Renal pelvis (tissue), 4 donors: ENCODE measurements around the gene SH3D19. TPM values are rescaled to one million over a fixed set of nuclear protein-coding genes. Genes with fewer than 3 reads are reported as not detected.
A peak's percentile ranks its signal among the peaks of the same experiment; 100 is the strongest.
"Not testable (repeated sequence)": the region's sequence is repeated elsewhere in the genome, so short reads cannot be mapped to it uniquely, and the experiment has no call there.

ENCODE experiments used
- DNase-seq: peaks from one replicate; pipeline ENCODE4 v3.0.0-alpha.2; 2013
- polyA plus RNA-seq, 3 donors: library from polyadenylated mRNA; unstranded; fragments of 120-200 nt; gene quantifications; one replicate each; pipeline ENCODE4 v1.2.1, GENCODE V29; 2013; ENCODE audit not compliant: insufficient read length in 3 of 3

Gene SH3D19
- polyA plus RNA-seq, 3 donors, result 24.7 to 31.4 (median 27.6) TPM

DNA sequence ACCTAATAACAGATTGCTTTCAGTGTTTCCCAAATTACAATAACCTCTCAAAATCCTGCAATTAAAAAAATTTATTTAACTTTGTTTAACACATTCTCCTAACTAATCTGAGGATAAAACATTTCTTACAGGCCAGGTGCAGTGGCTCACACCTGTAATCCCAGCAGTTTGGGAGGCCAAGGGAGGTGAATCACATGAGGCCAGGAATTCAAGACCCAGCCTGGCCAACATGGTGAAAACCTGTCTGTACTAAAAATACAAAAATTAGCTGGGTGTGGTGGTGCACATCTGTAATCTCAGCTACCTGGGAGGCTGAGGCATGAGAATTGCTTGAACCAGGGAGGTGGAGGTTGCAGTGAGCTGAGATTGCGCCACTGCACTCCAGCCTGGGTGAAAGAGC lies 90.0 kb downstream of the SH3D19 start:
- not testable (repeated sequence) for DNase-seq

DNA sequence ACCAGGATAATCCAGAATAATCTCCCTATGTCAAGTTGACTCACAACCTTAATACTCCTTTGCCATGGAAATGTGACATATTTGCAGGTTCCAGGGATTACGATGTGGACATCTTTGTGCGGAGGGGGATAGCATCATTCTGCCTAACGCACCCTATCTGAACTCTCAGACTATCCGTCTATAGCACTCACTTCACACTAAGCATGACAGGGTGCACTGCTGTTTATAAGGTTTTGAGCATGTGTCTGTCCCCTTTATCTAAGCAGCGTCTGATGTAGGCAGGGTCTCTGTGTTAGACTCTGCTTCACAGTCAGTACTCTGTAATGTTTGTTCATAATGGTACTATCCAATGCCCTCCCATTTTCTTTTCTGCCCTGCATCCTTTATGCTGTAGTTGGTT lies 91.8 kb downstream of the SH3D19 start:
- no peak for DNase-seq

DNA sequence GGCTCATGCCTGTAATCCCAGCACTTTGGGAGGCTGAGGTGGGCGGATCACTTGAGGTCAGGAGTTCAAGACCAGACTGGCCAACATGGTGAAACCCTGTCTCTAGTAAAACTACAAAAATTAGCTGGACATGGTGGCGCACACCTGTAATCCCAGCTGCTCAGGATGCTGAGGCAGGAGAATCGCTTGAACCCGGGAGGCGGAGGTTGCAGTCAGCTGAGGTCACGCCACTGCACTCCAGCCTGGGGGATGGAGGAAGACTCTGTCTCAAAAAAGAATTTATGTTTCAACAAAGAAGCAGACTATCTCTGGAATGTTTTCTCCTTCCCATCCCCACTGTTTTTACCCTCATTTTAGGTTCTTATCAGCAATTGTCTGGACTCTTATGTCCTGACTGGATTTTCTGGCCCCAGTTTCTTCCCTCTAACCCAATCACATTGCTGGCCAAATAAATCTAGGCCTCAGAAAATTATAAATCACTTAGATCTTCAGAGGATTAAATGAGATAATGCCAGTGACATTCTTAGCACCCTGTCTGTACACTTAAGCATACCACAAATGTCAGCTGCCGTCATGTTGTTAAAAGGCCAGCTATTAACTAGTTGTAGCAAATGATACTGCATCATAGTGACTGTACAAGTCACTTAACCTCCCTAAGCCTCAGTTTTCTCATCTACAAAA lies 93.3 kb downstream of the SH3D19 start:
- DNase-seq, result no peak

DNA sequence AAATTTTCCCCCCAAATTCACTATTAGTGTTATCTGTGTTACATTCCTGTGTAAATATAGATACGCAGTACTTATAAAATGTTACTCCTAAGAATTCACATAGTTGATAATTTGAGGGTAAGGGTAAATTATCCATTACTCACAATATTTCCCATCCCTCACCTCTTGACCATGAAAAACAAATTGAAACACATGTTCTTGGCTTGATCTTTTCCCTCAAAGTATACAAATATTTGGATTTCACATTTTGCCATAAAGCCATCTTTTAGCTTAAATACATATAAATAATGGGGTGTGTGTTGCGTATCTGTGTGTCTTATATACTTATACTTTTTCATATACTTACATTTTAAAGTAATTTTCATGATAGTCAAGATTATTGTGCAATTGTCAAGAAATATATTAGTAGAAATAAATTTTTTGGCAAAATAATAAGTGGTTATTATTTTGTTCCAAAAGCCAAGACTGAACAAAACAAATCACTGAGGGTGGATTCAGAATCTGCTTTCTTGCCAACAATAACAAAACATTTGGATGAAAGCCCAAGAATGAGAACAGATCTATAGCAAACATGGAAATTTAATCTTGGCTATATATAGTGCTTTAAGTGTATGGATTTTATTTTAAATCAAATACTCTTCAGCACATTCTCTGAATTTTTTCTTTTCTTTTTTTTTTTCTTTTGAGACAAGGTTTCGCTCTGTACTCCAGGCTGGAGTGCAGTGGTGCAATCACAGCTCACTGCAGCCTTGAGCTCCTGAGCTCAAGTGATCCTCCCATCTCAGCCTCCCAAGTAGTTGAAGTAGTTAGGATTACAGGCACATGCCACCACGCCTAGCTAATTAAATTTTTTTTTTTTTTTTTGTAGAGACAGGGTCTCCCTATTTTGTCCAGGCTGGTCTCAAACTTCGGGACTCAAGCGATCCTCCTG lies 97.0 kb downstream of the SH3D19 start:
- DNase-seq, result peak; percentile 51

DNA sequence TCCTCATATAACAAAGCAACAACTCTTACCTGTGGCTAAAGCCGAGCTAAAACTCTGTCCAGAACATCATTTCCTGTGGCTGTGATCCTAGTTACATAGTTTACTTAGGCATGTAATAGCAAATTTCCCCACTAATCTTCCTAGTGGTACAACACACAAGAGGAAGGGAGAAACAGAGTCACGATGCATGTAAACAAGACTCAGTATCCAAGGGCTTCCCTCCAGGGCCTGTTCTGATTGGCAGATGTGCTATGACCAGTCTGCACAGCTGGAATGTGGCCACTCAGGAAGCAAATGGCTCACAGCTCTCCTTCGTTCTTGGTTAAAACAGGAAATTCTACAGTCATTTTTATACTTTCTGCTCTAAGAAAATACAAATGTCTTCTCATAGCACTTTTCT lies 97.7 kb downstream of the SH3D19 start:
- DNase-seq, result no peak

DNA sequence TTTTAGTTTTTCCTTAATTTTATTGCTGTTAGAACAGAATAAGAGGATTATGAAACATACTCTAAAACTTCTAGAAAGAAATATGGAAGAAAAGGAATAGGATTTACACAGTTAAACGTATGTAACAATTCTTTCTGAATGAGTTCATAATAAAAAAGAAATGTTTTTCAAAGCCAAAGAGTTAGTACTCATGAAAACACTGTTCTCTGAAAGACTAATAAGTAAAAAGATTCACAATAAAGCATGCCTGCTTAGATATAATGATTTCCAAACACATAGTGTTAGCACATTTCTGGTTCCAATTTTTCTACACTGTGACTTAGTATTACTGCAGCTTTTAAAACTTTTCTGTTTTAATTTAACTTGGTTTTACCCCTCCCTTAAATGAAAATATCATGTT lies 98.2 kb downstream of the SH3D19 start:
- DNase-seq, result no peak

DNA sequence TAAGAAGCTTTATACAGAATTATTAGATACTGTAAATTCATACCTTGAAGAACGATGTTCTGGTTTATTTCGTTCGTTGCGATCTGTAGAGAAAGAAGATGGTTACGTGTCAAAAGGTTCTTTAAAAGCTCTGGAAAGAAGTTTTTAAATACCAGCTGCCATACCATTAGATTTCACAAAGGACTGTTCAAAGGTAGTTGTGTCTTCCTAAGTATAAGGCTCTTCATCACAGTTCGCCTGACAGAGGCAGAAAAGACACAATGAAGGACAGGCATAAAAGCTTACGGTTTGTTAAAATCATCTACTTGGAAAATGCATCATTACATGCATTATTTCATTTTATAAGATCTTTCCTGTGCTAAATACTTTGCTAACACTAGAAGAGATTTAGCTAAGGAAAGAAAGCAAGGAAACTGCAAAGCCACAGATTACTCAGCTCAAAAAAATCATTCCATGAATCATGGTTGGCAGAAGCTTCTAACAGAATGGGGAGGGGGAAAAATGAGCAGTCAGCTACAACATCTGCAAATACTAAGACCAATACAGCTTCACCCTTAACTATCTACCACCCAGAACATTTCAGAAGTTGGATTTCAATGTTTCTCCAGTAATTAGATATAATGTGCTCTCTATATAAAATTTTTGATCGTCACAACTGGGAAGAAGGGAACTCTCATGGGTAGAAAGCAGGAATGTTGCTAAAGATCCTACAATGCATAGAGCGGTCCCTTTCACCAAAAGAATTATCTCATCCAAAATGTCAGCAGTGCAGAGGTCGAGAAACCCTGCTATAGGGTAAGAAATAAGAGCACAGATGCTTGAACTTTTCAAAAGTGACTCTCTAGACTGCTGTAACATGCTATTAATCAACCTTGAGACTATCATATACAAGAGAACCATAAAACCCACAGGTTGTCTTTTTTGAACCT lies 99.1 kb downstream of the SH3D19 start:
- DNase-seq, result peak; percentile 38

DNA sequence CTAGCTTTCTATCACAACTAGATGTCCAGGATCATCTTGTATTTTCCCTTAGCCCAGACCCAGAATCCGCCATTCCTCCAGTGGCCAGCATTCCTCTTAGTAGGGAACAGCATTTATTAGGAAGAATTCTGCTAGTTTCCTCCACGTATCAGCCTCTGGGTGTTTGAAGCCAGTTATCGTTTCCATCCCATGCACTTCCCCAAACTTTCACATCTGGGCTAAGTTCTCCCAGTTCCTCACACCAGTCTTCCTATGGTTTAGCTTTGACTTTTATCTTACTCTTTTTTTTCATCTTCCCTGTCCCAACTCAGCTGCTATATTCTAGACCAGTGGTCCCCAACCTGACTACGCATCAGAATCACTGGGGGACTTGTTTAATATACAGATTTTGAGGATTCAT lies 101.9 kb downstream of the SH3D19 start:
- DNase-seq, result no peak

DNA sequence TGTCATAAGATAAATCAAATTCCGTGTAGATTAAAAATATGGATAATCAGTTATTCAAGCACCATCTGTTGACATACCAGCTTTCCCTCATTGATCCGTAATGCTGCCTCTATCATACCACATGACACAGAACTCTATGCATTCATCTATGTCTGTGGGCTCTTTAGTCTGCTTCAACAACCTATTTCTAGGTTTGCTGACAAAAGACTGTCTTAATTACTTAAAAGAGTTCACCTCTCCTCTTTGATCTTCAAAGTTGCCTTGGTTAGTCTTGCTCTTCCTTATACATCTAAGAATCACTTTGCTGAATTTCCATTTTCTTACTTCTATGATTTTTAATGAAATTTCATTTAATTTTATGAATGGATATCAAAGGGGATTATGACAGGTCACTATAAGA lies 105.5 kb downstream of the SH3D19 start:
- DNase-seq, result no peak

DNA sequence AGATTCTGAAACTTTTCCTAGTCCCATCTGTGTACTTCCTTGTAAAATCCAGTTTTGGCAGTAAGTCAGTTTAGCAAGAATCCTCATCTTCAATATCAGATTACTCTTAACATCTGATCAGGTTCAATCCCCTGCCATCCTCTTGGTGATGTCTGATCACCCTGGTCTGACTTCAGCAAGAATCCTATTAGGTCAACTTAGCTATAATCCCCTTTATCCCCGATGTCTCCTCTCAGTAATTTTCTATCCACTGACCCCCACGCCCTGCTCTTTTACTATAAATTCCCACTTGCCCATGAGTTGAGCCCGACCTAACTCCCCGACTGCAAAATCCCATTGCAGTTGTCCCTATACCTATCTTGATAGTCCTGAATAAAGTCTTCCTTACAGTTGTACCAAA lies 106.3 kb downstream of the SH3D19 start:
- DNase-seq, result no peak

DNA sequence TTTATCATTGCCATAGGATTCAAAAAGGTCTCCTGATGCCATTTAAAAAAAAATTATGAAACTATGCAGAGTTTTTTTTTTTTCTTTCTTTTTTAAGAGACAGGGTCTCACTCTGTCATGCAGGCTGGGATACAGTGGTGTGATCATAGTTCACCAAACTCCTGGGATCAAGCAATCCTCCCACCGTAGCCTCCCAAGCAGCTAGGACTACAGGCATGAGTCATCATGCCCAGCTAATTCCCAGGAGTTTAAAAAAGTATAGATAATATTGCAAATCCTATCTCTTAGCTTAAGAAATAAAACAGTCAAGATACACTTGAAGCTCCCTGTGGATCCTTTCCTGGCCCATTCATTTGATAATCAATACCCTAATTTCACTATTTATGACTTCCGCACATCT lies 107.1 kb downstream of the SH3D19 start:
- DNase-seq, result no peak

DNA sequence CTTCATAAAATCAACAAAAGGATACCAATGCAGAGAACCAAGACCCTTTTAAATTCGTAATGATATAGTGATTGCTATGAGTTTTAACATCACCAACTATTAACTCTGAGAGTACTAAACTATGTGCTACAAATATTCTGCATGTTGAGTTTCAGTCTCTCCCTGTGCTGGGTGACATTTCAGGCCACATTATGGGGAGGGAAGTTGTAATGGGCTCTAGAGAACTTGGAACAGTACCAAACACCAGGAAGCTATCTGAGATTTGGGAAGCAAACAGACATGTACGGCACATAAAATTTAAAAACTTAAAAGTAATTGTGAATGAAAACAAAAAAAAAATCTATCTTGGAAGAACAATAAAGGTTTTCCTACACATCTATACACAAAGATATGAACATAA lies 108.1 kb downstream of the SH3D19 start:
- DNase-seq, result no peak

DNA sequence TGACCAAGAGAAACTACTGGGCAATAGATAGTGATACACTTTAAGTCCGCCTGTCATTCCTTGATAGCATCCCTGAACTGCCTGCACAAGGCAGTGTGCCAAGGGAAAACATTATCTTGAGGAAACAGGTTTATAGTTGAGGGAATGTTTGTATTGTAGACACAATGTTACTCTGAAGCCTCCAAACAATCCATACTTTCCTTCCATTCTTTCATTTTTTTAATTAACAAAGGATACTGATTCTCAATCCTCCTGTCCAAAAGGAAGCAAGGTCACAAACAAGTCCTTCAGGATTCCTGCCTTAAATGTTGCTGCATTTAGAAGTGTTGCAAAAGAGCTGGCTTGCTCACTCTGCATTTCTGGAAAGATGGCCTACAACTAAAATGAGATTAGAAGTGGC lies 110.1 kb downstream of the SH3D19 start:
- DNase-seq, result no peak

DNA sequence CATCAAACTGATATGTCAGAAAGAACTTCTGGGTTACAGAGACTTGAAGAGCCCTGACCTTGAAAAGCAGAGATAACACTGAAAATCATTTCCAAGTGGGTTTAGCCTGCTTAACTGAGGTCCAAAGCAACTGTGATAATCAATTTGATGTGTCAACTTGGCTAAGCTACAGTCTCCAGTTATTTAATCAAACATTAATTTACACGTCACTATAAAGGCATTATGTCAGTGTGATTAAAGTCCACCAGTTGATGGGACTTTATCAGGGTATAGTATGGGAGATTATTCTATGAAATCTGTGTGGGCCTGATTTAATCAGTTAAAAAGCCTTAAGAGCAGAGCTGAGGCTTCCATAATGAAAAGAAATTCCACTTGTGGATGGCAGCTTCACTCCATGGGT lies 117.5 kb downstream of the SH3D19 start:
- DNase-seq, result no peak

DNA sequence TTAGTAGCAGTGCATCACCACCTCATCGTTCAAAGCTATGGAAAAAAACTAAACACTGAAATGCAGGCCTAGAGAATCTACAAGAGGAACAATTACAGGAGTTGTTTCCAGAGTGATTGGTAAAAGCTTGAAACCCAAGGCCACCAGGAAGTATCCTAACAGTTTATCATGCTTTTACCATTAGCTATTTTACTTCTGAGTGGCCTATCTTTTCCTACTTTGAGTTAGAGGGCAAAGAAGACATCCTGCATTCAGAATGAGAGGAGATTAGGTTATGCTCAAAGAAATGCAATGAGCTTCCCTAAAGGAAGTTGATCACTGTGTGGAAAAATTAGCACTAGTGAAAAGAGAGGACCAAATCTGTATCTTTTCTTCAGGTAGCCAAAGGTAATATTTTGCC lies 118.2 kb downstream of the SH3D19 start:
- no peak for DNase-seq

DNA sequence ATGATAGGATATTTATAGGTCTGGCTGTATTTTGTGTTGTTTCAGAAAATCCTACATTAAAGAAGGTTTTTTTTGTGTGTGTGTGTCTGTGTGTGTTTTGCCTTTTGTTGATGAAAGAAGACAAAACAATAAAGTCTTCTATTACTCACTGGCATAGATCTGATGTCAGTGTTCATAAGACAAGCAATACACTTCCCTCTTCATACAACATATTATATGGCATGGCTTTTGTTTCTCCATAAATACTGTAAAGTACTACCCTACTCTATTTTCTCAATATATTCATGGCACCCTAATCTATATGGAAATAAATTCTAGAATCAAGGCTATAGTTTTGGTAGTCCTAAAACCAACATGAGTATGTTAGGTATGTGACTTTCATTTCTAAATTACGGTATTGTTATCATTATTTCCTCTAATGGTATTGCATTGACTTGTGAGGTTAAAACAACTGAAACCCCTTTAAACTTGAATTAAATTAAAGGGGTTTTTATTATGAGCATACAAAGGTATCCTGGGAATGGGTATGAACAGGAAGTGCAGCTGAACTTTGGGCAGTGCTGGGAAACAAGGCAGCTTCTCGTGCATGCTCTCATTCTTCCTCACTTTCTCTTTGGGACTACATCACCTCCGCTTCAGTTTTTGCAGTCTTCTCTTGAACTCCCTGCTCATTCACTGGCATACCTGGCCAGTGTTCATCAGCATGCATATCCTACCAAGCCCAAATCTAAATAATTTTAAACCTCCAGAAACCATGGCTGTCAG lies 119.0 kb downstream of the SH3D19 start:
- no peak for DNase-seq

DNA sequence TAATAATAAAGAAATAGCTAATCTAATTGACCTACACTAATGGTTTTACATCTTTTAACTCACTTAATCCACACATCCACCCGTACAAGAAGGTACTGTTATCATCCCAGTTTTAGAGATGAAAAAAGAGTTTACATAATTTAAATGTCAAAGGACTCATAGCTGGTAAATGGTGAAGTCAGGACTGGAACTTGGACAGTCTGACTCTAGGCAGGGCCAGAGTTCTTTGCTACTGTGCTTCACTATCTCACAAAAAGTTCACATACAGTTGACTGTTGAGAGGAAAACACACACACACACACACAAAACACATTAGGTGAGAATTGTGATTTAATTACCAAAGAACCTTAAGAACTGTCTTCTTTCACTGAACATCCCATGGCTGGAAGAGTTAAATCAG lies 119.7 kb downstream of the SH3D19 start:
- no peak for DNase-seq

DNA sequence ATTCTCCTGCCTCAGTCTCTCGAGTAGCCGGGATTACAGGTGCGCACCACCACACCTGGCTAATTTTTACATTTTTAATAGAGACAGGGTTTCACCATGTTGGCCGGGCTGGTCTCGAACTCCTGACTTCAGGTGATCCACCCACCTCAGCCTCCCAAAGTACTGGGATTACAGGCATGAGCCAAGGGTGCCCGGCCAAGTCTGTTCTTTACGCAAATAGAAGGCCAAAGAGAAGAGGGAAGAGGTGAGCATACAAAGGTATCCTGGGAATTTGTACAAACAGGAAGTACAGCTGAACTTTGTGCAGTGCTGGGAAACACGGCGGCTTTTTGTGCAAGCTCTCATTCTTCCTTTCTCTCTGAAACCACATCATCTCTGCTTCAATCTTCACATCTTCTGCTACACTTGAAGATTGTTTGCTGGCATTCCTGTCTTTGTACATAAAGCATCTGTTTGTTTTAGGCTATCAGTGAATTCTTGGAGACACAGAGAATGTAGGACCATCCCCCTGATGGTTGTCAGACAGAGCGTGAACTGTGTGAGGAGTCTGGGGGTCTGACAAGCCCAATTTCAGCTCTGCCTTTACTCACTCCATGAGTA lies 120.4 kb downstream of the SH3D19 start:
- DNase-seq, result no peak

DNA sequence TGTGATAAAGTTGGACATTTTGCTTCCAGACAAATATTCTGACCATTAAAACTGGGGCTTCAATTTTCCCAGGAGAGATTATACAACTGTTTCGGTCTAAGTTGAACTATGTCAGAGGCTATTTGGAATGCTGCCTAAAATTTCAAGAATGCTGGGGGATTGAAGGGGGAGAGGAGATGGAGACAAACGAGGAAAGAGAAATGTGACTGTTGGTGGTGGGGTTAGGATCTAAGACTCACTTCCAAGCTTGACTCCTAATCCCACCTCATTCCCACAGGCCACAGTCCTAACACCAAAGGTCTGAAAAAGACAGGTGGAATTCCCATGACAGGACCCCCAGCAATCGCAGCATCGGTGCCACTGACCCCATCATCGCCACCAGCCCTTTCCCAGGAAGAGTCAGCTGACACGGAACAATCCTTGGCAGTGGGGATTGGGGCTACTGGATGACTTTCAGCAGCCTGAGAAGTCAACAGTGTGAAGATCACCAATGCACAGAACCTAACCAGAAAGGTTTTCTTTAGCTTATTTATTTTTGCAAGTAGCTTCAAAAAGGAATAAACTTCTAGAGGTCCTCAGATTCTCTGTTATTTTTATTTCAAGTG lies 122.5 kb downstream of the SH3D19 start:
- DNase-seq, result peak; percentile 47

DNA sequence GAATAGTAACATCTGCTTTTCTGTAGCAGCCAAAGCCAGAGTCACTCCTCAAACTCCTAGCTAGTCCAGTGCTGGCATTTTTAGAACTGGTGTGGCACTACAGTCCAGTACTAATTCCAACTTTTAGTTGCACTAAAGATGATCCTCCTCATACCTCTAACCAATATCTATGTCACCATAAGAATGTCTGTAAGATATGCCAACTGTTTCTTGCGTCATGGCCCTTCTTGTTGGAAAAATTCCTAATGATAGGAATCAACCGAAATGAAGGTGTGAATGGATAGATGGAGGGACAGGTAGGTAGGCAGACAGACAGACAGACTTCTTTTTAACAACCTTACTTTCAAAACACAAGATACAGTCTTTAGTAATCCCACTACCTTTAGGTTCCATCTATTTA lies 123.0 kb downstream of the SH3D19 start:
- no peak for DNase-seq
